HEK293 (cell line): ENCODE results near the gene GMNC.

Experiments
- CTCF ChIA-PET: fragments of 350-600 bp; formaldehyde crosslinking; extraction: SDS; loops from one replicate; lab custom pipeline; 2021; ENCODE audit warnings: antibody characterized with exemption; lab: Yijun Ruan, JAX
- POLR2A ChIA-PET: fragments of 300-600 bp; formaldehyde crosslinking; extraction: SDS; loops from one replicate; lab custom pipeline; 2020; ENCODE audit warnings: antibody characterized with exemption, inconsistent platforms; lab: Yijun Ruan, JAX
- H3K27ac ChIP-seq: fragments of 200-500 bp; sonication (Bioruptor generic); 2 replicates; pipeline ENCODE4 v1.5.1; 2014; ENCODE audit warnings: low read depth, low read length, control low read depth, inconsistent platforms; ENCODE audit errors: extremely low read depth
- H3K36me3 ChIP-seq, 2 experiments: fragments of 200-500 bp in 1 of 2; sonication (Bioruptor generic) in 1 of 2; 1 replicate in 1 of 2; 2 replicates in 1 of 2; pipeline ENCODE4 v1.5.1; 2014 to 2017; ENCODE audit warnings: inconsistent platforms in 2 of 2, low read length in 2 of 2; ENCODE audit not compliant: control insufficient read depth in 2 of 2, insufficient read depth in 1 of 2
- H3K4me1 ChIP-seq: fragments of 200-500 bp; sonication (Bioruptor generic); 2 replicates; pipeline ENCODE4 v1.5.1; 2014; ENCODE audit warnings: mild to moderate bottlenecking, low read length, inconsistent platforms; ENCODE audit not compliant: control insufficient read depth, insufficient read depth
- H3K4me3 ChIP-seq: 2 replicates; pipeline ENCODE4 v1.5.1; 2011; ENCODE audit warnings: low read depth, mild to moderate bottlenecking, control low read depth, low read length, moderate library complexity
- H3K9me3 ChIP-seq: fragments of 200-500 bp; sonication (Bioruptor generic); 2 replicates; pipeline ENCODE4 v1.5.1; 2014; ENCODE audit warnings: low read depth, low read length, inconsistent platforms; ENCODE audit not compliant: control insufficient read depth, insufficient read depth
- HOXA7 ChIP-seq: sonication (generic); formaldehyde crosslinking; IDR thresholded peaks from 2 replicates; pipeline ENCODE4 v1.8.1; 2022; ENCODE audit warnings: missing genetic modification reagents, borderline replicate concordance
- PRDM2 ChIP-seq: fragments of 450-650 bp; formaldehyde crosslinking; IDR thresholded peaks from 2 replicates; pipeline ENCODE4 v1.5.1; 2016; ENCODE audit warnings: missing biosample characterization, missing genetic modification characterization, borderline replicate concordance
- TRIM28 ChIP-seq: IDR thresholded peaks from 2 replicates; pipeline ENCODE4 v1.6.1; 2011; ENCODE audit warnings: low read length, control low read depth, borderline replicate concordance
- ZBTB11 ChIP-seq: fragments of 450-650 bp; formaldehyde crosslinking; conservative IDR thresholded peaks from 2 replicates; pipeline ENCODE4 v1.5.1; 2016; ENCODE audit warnings: low read depth, missing biosample characterization, missing genetic modification characterization
- ZNF133 ChIP-seq: fragments of 450-650 bp; formaldehyde crosslinking; IDR thresholded peaks from 2 replicates; pipeline ENCODE4 v1.5.1; 2016; ENCODE audit warnings: missing biosample characterization, missing genetic modification characterization
- ZNF140 ChIP-seq: fragments of 450-650 bp; formaldehyde crosslinking; IDR thresholded peaks from 2 replicates; pipeline ENCODE4 v1.5.1; 2016; ENCODE audit warnings: missing biosample characterization, missing genetic modification characterization
- ZNF2 ChIP-seq: fragments of 450-650 bp; formaldehyde crosslinking; IDR thresholded peaks from 2 replicates; pipeline ENCODE4 v1.5.1; 2016; ENCODE audit warnings: missing biosample characterization, missing genetic modification characterization
- ZNF530 ChIP-seq: fragments of 450-650 bp; formaldehyde crosslinking; IDR thresholded peaks from 2 replicates; pipeline ENCODE4 v1.5.1; 2016; ENCODE audit warnings: low read depth, missing biosample characterization, missing genetic modification characterization
- ZNF610 ChIP-seq: fragments of 450-650 bp; formaldehyde crosslinking; IDR thresholded peaks from 2 replicates; pipeline ENCODE4 v1.5.1; 2016; ENCODE audit warnings: missing biosample characterization, missing genetic modification characterization, borderline replicate concordance
- ZNF660 ChIP-seq: fragments of 450-650 bp; IDR thresholded peaks from 2 replicates; pipeline ENCODE4 v1.5.1; 2018; ENCODE audit warnings: missing biosample characterization, mild to moderate bottlenecking, missing genetic modification characterization
- ZNF692 ChIP-seq: fragments of 450-650 bp; formaldehyde crosslinking; IDR thresholded peaks from 2 replicates; pipeline ENCODE4 v1.5.1; 2016; ENCODE audit warnings: missing biosample characterization, missing genetic modification characterization
- ZSCAN4 ChIP-seq: fragments of 450-650 bp; formaldehyde crosslinking; IDR thresholded peaks from 2 replicates; pipeline ENCODE4 v1.5.1; 2017; ENCODE audit warnings: missing biosample characterization, missing genetic modification characterization

Gene GMNC

GRCh38 chr3:190831225-190831624, 31.3 kb downstream of the GMNC start:
- POLR2A ChIA-PET = no interaction called here
- CTCF ChIA-PET = interaction anchor here (0.6 kb wide), 1 partner anchor 852 kb away, joined by 3 read pairs; no protein-coding TSS in a partner anchor
- H3K9me3 ChIP-seq = no peaks in the 10 kb centered on the region

More at GRCh38 chr3:190831225-190831624, 31.3 kb downstream of the GMNC start:
- TF ChIP-seq ZNF530 (tag by site-specific recombination) (no peak), ZSCAN4 (tag by site-specific recombination) (no peak), TRIM28 (no peak), ZNF692 (no peak), ZNF133 (tag by site-specific recombination) (no peak), ZBTB11 (tag by site-specific recombination) (no peak), ZNF660 (no peak), ZNF2 (tag by site-specific recombination) (no peak), HOXA7 (CRISPR knock-in tag) (no peak), ZNF610 (no peak), ZNF140 (tag by site-specific recombination) (no peak), PRDM2 (no peak)
- Histone ChIP-seq H3K36me3 (no peaks in the 10 kb centered on the region), H3K27ac (no peak overlapping the region), H3K4me3 (no peak overlapping the region), H3K4me1 (no peaks in the 10 kb centered on the region)
